Natural killer cell treated with Interleukin-12 subunit alpha and Interleukin-12 subunit beta and Interleukin-15 and Interleukin-18, amount 100 ng/mL, for 72 hours (primary cell): ENCODE data around the gene TTYH3. TPM values are rescaled to one million over a fixed set of nuclear protein-coding genes. Genes with fewer than 3 reads are reported as not detected.

Experiments
- ATAC-seq, 2 donors: fragments of 150-1000 bp; cut with Tn5 transposase in 1 of 2; sonication (Bioruptor Pico), chemical (Tn5 transposase) in 1 of 2; 2 replicates each; pipeline ENCODE4 v1.10.0; 2021
- DNase-seq: peaks from one replicate; pipeline ENCODE4 v3.0.0; 2022; ENCODE audit warnings: low spot score
- H3K27ac Mint-ChIP-seq, 2 donors: 1 replicate in 1 of 2; 2 replicates in 1 of 2; pipeline ENCODE4 v1.8.0; 2022; ENCODE audit warnings: mixed read lengths in 2 of 2, mild to moderate bottlenecking in 1 of 2, moderate library complexity in 1 of 2
- H3K27me3 Mint-ChIP-seq, 2 donors: 1 replicate in 1 of 2; 2 replicates in 1 of 2; pipeline ENCODE4 v1.8.0; 2022; ENCODE audit warnings: mixed read lengths in 2 of 2
- H3K36me3 Mint-ChIP-seq: one replicate; pipeline ENCODE4 v1.8.0; 2022; ENCODE audit warnings: mixed read lengths
- H3K4me1 Mint-ChIP-seq, 2 donors: 1 replicate in 1 of 2; 2 replicates in 1 of 2; pipeline ENCODE4 v1.8.0; 2022; ENCODE audit warnings: low read depth in 2 of 2, mixed read lengths in 2 of 2, mild to moderate bottlenecking in 1 of 2
- H3K4me3 Mint-ChIP-seq: one replicate; pipeline ENCODE4 v1.8.0; 2022; ENCODE audit warnings: mixed read lengths
- H3K9me3 Mint-ChIP-seq: 2 replicates; pipeline ENCODE4 v1.8.0; 2022; ENCODE audit warnings: mixed read lengths
- total RNA-seq, 2 donors: library from RNA; stranded (reverse); gene quantifications; one replicate each; pipeline ENCODE4 v1.2.3, GENCODE V29; 2022

The TTYH3 gene
- total RNA-seq, 2 donors from 2014 or later, result 23.7 to 24.8 TPM

- H3K4me1 Mint-ChIP-seq, result peaks cover 29 to 35% of the 10 kb centered on the region in 2 donors
- peaks cover 31 to 46% of the 10 kb centered on the region in 2 donors for H3K27me3 Mint-ChIP-seq
Observed at GRCh38 chr7:2711895-2712675, 80.3 kb downstream of the TTYH3 start.

GRCh38 chr7:2713370-2713769 is 81.6 kb downstream of the TTYH3 start:
- ATAC-seq (no peak), DNase-seq (no peak)
- H3K27me3 Mint-ChIP-seq, result peaks cover 24 to 46% of the 10 kb centered on the region in 2 donors
- H3K4me1 Mint-ChIP-seq, result peaks cover 38 to 44% of the 10 kb centered on the region in 2 donors
- no peaks in the 10 kb centered on the region for H3K9me3 Mint-ChIP-seq
- H3K4me3 Mint-ChIP-seq, result no peak overlapping the region
- H3K27ac Mint-ChIP-seq, result no peak overlapping the region
- no peaks in the 10 kb centered on the region for H3K36me3 Mint-ChIP-seq

More at GRCh38 chr7:2711895-2712675, 80.3 kb downstream of the TTYH3 start:
- Mint-ChIP-seq H3K36me3 (no peaks in the 10 kb centered on the region), H3K27ac (no peak overlapping the region), H3K9me3 (no peaks in the 10 kb centered on the region), H3K4me3 (no peak overlapping the region)
- DNase-seq (no peak), ATAC-seq (no peak)

- Mint-ChIP-seq H3K9me3 (no peaks in the 10 kb centered on the region), H3K36me3 (no peaks in the 10 kb centered on the region), H3K27me3 (peaks cover 24 to 52% of the 10 kb centered on the region in 2 donors), H3K4me3 (no peak overlapping the region), H3K4me1 (peaks cover 38 to 50% of the 10 kb centered on the region in 2 donors), H3K27ac (no peak overlapping the region)
- ATAC-seq, result no peak
- no peak for DNase-seq
Observed at GRCh38 chr7:2713978-2714377, 82.2 kb downstream of the TTYH3 start.

Other genes starting within 250 kb of the TTYH3 start
- 10 to 100 TPM; 29.6 to 31.7 TPM for gene CHST12, start 228.4 kb upstream of the TTYH3 start, total RNA-seq
- not detected for gene GRIFIN, start 155.6 kb upstream of the TTYH3 start, total RNA-seq
- 100 to 1,000 TPM in 1 of 2 donors, 10 to 100 TPM in 1; 89.8 to 153 TPM for gene LFNG, start 112.2 kb upstream of the TTYH3 start, total RNA-seq
- gene BRAT1, start 76.5 kb upstream of the TTYH3 start, total RNA-seq, result 10 to 100 TPM; 27.0 to 61.4 TPM
- 10 to 100 TPM; 11.6 to 17.7 TPM for gene IQCE, start 73.0 kb upstream of the TTYH3 start, total RNA-seq
- gene AMZ1, start 56.2 kb downstream of the TTYH3 start, total RNA-seq, result not detected
- 10 to 100 TPM; 15.5 to 27.1 TPM for gene GNA12, start 212.3 kb downstream of the TTYH3 start, total RNA-seq